HCT116 (cell line): ENCODE data around the gene AFF1.

Experiments used
- ELF1 ChIP-seq: IDR thresholded peaks from 2 replicates; pipeline ENCODE4 v1.6.1; 2012; ENCODE audit warnings: low read depth, borderline replicate concordance
- EZH2 ChIP-seq: fragments of 200-600 bp; sonication (generic); IDR thresholded peaks from 2 replicates; pipeline ENCODE4 v1.6.1; 2017; ENCODE audit warnings: antibody characterized with exemption, mixed run types
- EZH2phosphoT487 ChIP-seq: fragments of 200-600 bp; IDR thresholded peaks from 2 replicates; pipeline ENCODE4 v1.6.1; 2018; ENCODE audit warnings: antibody characterized with exemption, borderline replicate concordance
- JUND ChIP-seq: IDR thresholded peaks from 2 replicates; pipeline ENCODE4 v1.6.1; 2012
- POLR2A ChIP-seq: IDR thresholded peaks from 2 replicates; pipeline ENCODE4 v1.7.0; 2011; ENCODE audit warnings: borderline replicate concordance; ENCODE audit not compliant: insufficient read depth, insufficient read length; ENCODE audit errors: extremely low read depth
- POLR2AphosphoS5 ChIP-seq: IDR thresholded peaks from 2 replicates; pipeline ENCODE4 v1.6.1; 2011; ENCODE audit warnings: mild to moderate bottlenecking, low read depth, low read length, moderate library complexity
- RAD21 ChIP-seq: IDR thresholded peaks from 2 replicates; pipeline ENCODE4 v1.6.1; 2012; ENCODE audit warnings: low read depth, mild to moderate bottlenecking
- SP1 ChIP-seq: IDR thresholded peaks from 2 replicates; pipeline ENCODE4 v1.6.1; 2012; ENCODE audit warnings: low read depth
- YY1 ChIP-seq: IDR thresholded peaks from 2 replicates; pipeline ENCODE4 v1.6.1; 2011; ENCODE audit warnings: low read length, low read depth, moderate library complexity, mild to moderate bottlenecking; ENCODE audit not compliant: insufficient replicate concordance; ENCODE audit errors: extremely low read depth
- TF ChIP-seq, protein P1 (sequence below): IDR thresholded peaks from 2 replicates; pipeline ENCODE4 v1.6.1; 2012; ENCODE audit warnings: low read depth
- TF ChIP-seq, protein P2 (sequence below), 3 experiments: fragments of 200-600 bp in 1 of 3; sonication (generic) in 1 of 3; IDR thresholded peaks in 2 of 3; conservative IDR thresholded peaks in 1 of 3; 2 replicates each; pipeline ENCODE4 v1.5.1; 2012 to 2017; ENCODE audit warnings: low read depth in 2 of 3, low read length in 2 of 3, antibody characterized with exemption in 1 of 3, borderline replicate concordance in 1 of 3, control low read depth in 1 of 3, mild to moderate bottlenecking in 1 of 3, mixed read lengths in 1 of 3, mixed run types in 1 of 3, moderate library complexity in 1 of 3; ENCODE audit not compliant: insufficient read depth in 1 of 3
- TF ChIP-seq, protein P3 (sequence below): IDR thresholded peaks from 2 replicates; pipeline ENCODE4 v1.6.1; 2011; ENCODE audit warnings: mild to moderate bottlenecking, low read length, moderate library complexity; ENCODE audit not compliant: insufficient replicate concordance; ENCODE audit errors: extremely low read depth
- TF ChIP-seq, protein P4 (sequence below): IDR thresholded peaks from 2 replicates; pipeline ENCODE4 v1.6.1; 2012

DNA sequence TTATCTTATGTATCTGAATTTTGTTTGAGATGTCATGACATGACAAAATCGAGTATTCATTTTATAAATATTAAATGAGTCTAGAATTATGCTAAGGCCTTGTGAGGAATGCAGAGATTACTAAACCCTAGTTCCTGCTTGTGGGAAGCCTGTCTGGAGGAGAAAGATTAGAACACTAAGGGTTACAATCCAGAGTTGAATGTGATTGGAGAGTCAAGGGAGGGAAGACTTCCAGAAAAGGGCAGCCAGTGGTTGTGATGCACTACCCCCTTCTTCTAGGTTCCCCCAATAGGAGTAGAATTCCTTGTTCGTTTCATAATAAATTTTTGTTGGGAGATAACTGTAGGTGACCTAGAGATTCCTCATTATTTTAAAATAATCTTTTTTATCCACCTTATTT lies 141.1 kb downstream of the AFF1 start:
- TF ChIP-seq, protein P1, sequence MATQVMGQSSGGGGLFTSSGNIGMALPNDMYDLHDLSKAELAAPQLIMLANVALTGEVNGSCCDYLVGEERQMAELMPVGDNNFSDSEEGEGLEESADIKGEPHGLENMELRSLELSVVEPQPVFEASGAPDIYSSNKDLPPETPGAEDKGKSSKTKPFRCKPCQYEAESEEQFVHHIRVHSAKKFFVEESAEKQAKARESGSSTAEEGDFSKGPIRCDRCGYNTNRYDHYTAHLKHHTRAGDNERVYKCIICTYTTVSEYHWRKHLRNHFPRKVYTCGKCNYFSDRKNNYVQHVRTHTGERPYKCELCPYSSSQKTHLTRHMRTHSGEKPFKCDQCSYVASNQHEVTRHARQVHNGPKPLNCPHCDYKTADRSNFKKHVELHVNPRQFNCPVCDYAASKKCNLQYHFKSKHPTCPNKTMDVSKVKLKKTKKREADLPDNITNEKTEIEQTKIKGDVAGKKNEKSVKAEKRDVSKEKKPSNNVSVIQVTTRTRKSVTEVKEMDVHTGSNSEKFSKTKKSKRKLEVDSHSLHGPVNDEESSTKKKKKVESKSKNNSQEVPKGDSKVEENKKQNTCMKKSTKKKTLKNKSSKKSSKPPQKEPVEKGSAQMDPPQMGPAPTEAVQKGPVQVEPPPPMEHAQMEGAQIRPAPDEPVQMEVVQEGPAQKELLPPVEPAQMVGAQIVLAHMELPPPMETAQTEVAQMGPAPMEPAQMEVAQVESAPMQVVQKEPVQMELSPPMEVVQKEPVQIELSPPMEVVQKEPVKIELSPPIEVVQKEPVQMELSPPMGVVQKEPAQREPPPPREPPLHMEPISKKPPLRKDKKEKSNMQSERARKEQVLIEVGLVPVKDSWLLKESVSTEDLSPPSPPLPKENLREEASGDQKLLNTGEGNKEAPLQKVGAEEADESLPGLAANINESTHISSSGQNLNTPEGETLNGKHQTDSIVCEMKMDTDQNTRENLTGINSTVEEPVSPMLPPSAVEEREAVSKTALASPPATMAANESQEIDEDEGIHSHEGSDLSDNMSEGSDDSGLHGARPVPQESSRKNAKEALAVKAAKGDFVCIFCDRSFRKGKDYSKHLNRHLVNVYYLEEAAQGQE, result no peak
- TF ChIP-seq POLR2AphosphoS5 (no peak), POLR2A (no peak), EZH2phosphoT487 (no peak), ELF1 (no peak), JUND (no peak), SP1 (no peak), RAD21 (no peak), YY1 (no peak), EZH2 (no peak)
- TF ChIP-seq, protein P2, sequence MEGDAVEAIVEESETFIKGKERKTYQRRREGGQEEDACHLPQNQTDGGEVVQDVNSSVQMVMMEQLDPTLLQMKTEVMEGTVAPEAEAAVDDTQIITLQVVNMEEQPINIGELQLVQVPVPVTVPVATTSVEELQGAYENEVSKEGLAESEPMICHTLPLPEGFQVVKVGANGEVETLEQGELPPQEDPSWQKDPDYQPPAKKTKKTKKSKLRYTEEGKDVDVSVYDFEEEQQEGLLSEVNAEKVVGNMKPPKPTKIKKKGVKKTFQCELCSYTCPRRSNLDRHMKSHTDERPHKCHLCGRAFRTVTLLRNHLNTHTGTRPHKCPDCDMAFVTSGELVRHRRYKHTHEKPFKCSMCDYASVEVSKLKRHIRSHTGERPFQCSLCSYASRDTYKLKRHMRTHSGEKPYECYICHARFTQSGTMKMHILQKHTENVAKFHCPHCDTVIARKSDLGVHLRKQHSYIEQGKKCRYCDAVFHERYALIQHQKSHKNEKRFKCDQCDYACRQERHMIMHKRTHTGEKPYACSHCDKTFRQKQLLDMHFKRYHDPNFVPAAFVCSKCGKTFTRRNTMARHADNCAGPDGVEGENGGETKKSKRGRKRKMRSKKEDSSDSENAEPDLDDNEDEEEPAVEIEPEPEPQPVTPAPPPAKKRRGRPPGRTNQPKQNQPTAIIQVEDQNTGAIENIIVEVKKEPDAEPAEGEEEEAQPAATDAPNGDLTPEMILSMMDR (IDR thresholded peaks at IDR 0.05 in 2 of 3, conservative IDR thresholded peaks at IDR 0.05 in 1 of 3; ENCODE audit: borderline replicate concordance in 1 of 3, insufficient read depth in 1 of 3, low read depth in 2 of 3, low read length in 2 of 3), result no peak
- TF ChIP-seq, protein P3, sequence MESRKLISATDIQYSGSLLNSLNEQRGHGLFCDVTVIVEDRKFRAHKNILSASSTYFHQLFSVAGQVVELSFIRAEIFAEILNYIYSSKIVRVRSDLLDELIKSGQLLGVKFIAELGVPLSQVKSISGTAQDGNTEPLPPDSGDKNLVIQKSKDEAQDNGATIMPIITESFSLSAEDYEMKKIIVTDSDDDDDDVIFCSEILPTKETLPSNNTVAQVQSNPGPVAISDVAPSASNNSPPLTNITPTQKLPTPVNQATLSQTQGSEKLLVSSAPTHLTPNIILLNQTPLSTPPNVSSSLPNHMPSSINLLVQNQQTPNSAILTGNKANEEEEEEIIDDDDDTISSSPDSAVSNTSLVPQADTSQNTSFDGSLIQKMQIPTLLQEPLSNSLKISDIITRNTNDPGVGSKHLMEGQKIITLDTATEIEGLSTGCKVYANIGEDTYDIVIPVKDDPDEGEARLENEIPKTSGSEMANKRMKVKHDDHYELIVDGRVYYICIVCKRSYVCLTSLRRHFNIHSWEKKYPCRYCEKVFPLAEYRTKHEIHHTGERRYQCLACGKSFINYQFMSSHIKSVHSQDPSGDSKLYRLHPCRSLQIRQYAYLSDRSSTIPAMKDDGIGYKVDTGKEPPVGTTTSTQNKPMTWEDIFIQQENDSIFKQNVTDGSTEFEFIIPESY, result no peak
- TF ChIP-seq, protein P4, sequence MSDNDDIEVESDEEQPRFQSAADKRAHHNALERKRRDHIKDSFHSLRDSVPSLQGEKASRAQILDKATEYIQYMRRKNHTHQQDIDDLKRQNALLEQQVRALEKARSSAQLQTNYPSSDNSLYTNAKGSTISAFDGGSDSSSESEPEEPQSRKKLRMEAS, result no peak
